H9 (cell line): Measurements from ENCODE around the gene FGF3. TPM values are rescaled to one million over a fixed set of nuclear protein-coding genes. Genes with fewer than 3 reads are reported as not detected.

ENCODE experiments used
- DNase-seq: peaks from one replicate; pipeline ENCODE4 v3.0.0-alpha.2; 2017
- H2AFZ ChIP-seq: one replicate; pipeline ENCODE4 v1.6.1; 2013; ENCODE audit warnings: mild to moderate bottlenecking, low read length, control low read depth, moderate library complexity
- H2AK5ac ChIP-seq: 2 replicates; pipeline ENCODE4 v1.6.1; 2013; ENCODE audit warnings: low read length, control low read depth, mixed read lengths; ENCODE audit not compliant: insufficient read length
- H2BK120ac ChIP-seq: one replicate; pipeline ENCODE4 v1.6.1; 2013; ENCODE audit warnings: low read depth, mild to moderate bottlenecking, low read length, control low read depth, inconsistent platforms; ENCODE audit not compliant: poor library complexity, severe bottlenecking
- H2BK12ac ChIP-seq: 2 replicates; pipeline ENCODE4 v1.6.1; 2013; ENCODE audit warnings: low read length, control low read depth, mixed read lengths, low read depth; ENCODE audit not compliant: insufficient read length
- H2BK15ac ChIP-seq: 2 replicates; pipeline ENCODE4 v1.6.1; 2013; ENCODE audit warnings: low read depth, low read length, control low read depth
- H2BK20ac ChIP-seq: one replicate; pipeline ENCODE4 v1.6.1; 2013; ENCODE audit warnings: low read depth, mild to moderate bottlenecking, low read length, control low read depth, inconsistent platforms; ENCODE audit not compliant: poor library complexity, severe bottlenecking
- H2BK5ac ChIP-seq: 2 replicates; pipeline ENCODE4 v1.6.1; 2013; ENCODE audit warnings: low read length, control low read depth, mixed read lengths; ENCODE audit not compliant: insufficient read length
- H3K14ac ChIP-seq: 2 replicates; pipeline ENCODE4 v1.6.1; 2013; ENCODE audit warnings: low read length, control low read depth; ENCODE audit not compliant: insufficient read depth
- H3K18ac ChIP-seq: 2 replicates; pipeline ENCODE4 v1.6.1; 2013; ENCODE audit warnings: low read depth, mild to moderate bottlenecking, mixed read lengths, low read length, control low read depth; ENCODE audit not compliant: insufficient read length
- H3K23ac ChIP-seq: 2 replicates; pipeline ENCODE4 v1.6.1; 2013; ENCODE audit warnings: low read length, control low read depth, mixed read lengths, low read depth; ENCODE audit not compliant: insufficient read length
- H3K23me2 ChIP-seq: 2 replicates; pipeline ENCODE4 v1.6.1; 2013; ENCODE audit warnings: low read depth, mild to moderate bottlenecking, mixed read lengths, low read length, control low read depth; ENCODE audit not compliant: insufficient read length, poor library complexity, severe bottlenecking
- H3K27ac ChIP-seq: 2 replicates; pipeline ENCODE4 v1.5.1; 2013; ENCODE audit warnings: low read length, control low read depth, mixed read lengths, low read depth; ENCODE audit not compliant: insufficient read length
- H3K27me3 ChIP-seq: 2 replicates; pipeline ENCODE4 v1.6.1; 2013; ENCODE audit warnings: low read length, control low read depth, inconsistent platforms; ENCODE audit not compliant: insufficient read depth
- H3K4ac ChIP-seq: 2 replicates; pipeline ENCODE4 v1.6.1; 2013; ENCODE audit warnings: low read depth, mild to moderate bottlenecking, control low read depth, inconsistent platforms, low read length, moderate library complexity
- H3K4me1 ChIP-seq: 2 replicates; pipeline ENCODE4 v1.6.1; 2013; ENCODE audit warnings: low read length, control low read depth, inconsistent platforms; ENCODE audit not compliant: insufficient read depth
- H3K4me2 ChIP-seq: 2 replicates; pipeline ENCODE4 v1.6.1; 2013; ENCODE audit warnings: low read length, control low read depth, mixed read lengths; ENCODE audit not compliant: insufficient read length, insufficient read depth
- H3K56ac ChIP-seq: 2 replicates; pipeline ENCODE4 v1.6.1; 2013; ENCODE audit warnings: low read depth, mild to moderate bottlenecking, mixed read lengths, low read length, control low read depth; ENCODE audit not compliant: insufficient read length
- H3K79me1 ChIP-seq: 2 replicates; pipeline ENCODE4 v1.6.1; 2013; ENCODE audit warnings: low read depth, mild to moderate bottlenecking, moderate library complexity, low read length, control low read depth, inconsistent platforms; ENCODE audit not compliant: insufficient read depth, poor library complexity, severe bottlenecking
- H3K79me2 ChIP-seq: 2 replicates; pipeline ENCODE4 v1.6.1; 2013; ENCODE audit warnings: low read length, control low read depth, inconsistent platforms; ENCODE audit not compliant: insufficient read depth
- H3K9ac ChIP-seq: 2 replicates; pipeline ENCODE4 v1.6.1; 2013; ENCODE audit warnings: low read length, control low read depth, mixed read lengths; ENCODE audit not compliant: insufficient read length; ENCODE audit errors: extremely low read depth
- H3K9me3 ChIP-seq: one replicate; pipeline ENCODE4 v1.6.1; 2013; ENCODE audit warnings: low read depth, low read length, inconsistent platforms; ENCODE audit not compliant: control insufficient read depth
- H3T11ph ChIP-seq: one replicate; pipeline ENCODE4 v1.6.1; 2013; ENCODE audit warnings: mild to moderate bottlenecking, low read length, control low read depth, inconsistent platforms
- H4K20me1 ChIP-seq: one replicate; pipeline ENCODE4 v1.6.1; 2013; ENCODE audit not compliant: control insufficient read depth, insufficient read length, insufficient read depth
- H4K5ac ChIP-seq: 2 replicates; pipeline ENCODE4 v1.6.1; 2013; ENCODE audit warnings: low read depth, mild to moderate bottlenecking, mixed read lengths, low read length, control low read depth; ENCODE audit not compliant: insufficient read length
- H4K8ac ChIP-seq: replicated peaks from 2 replicates; pipeline ENCODE4 v1.6.1; 2013; ENCODE audit warnings: low read length, control low read depth, mixed read lengths, low read depth; ENCODE audit not compliant: insufficient read length
- H4K91ac ChIP-seq: 2 replicates; pipeline ENCODE4 v1.6.1; 2013; ENCODE audit warnings: low read depth, mild to moderate bottlenecking, moderate library complexity, mixed read lengths, low read length, control low read depth; ENCODE audit not compliant: insufficient read length
- H3K27ac Mint-ChIP-seq, 3 experiments: 2 replicates in 2 of 3; 3 replicates in 1 of 3; pipeline ENCODE4 v1.8.0; 2020 to 2021; ENCODE audit warnings: mixed read lengths in 3 of 3, mild to moderate bottlenecking in 1 of 3, moderate library complexity in 1 of 3
- H3K27me3 Mint-ChIP-seq: 2 replicates; pipeline ENCODE4 v1.8.0; 2021; ENCODE audit warnings: low read depth, mild to moderate bottlenecking, moderate library complexity, mixed read lengths
- H3K36me3 Mint-ChIP-seq, 3 experiments: 2 replicates in 2 of 3; 3 replicates in 1 of 3; pipeline ENCODE4 v1.8.0; 2020 to 2021; ENCODE audit warnings: low read depth in 3 of 3, mixed read lengths in 3 of 3; ENCODE audit not compliant: insufficient read depth in 1 of 3
- H3K4me1 Mint-ChIP-seq, 2 experiments: 2 replicates each; pipeline ENCODE4 v1.8.0; 2020; ENCODE audit warnings: mixed read lengths in 2 of 2
- H3K4me3 Mint-ChIP-seq, 2 experiments: 2 replicates in 1 of 2; 3 replicates in 1 of 2; pipeline ENCODE4 v1.8.0; 2020 to 2021; ENCODE audit warnings: mild to moderate bottlenecking in 2 of 2, mixed read lengths in 2 of 2, moderate library complexity in 1 of 2
- H3K9me3 Mint-ChIP-seq, 2 experiments: 2 replicates in 1 of 2; 3 replicates in 1 of 2; pipeline ENCODE4 v1.8.0; 2020; ENCODE audit warnings: mild to moderate bottlenecking in 2 of 2, mixed read lengths in 2 of 2, moderate library complexity in 1 of 2
- total RNA-seq: library from RNA; stranded (reverse); gene quantifications from 2 replicates; pipeline ENCODE4 v1.2.1, GENCODE V29; 2021
- TF ChIP-seq, protein P1 (sequence below): fragments of 200-600 bp; sonication (generic); conservative IDR thresholded peaks from 3 replicates; pipeline ENCODE4 v1.8.0; 2021; ENCODE audit warnings: antibody characterized with exemption, mild to moderate bottlenecking

FGF3 gene
- total RNA-seq, 1 experiment from 2014 or later: not detected

DNA sequence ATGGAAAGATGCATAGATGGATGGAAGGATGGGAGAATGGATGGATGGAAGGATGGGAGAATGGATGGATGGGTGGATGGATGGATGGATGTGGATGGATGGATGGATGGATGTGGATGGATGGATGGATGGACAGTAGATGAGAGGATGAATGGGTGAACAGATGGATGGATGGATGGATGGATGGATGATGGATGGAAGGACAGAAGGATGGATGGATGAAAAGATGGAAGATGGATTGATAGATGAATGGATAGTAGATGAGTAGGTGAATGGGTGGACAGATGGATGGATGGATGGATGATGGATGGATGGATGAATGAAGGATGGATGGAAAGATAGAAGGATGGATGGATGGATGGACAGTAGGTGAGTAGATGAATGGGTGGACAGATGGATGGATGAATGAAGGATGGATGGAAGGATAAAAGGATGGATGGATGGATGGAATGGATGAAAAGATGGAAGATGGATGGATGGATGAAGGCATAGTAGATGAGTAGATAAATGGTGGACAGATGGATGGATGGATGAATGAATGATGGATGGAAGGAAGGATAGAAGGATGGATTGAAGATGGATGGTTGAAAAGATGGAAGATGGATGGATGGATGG lies 15.5 kb downstream of the FGF3 start:
- no peak overlapping the region for H3K56ac ChIP-seq
- no peak overlapping the region for H3T11ph ChIP-seq
- no peak overlapping the region for H2BK120ac ChIP-seq
- Mint-ChIP-seq H3K4me1 (peaks cover 3 to 6% of the 10 kb centered on the region in 2 experiments), H3K36me3 (peaks cover 0 to 5% (median 1%) of the 10 kb centered on the region in 3 experiments; a peak in 3 of 7 replicates), H3K27ac (no peak overlapping the region), H3K9me3 (peaks cover 3 to 6% of the 10 kb centered on the region in 2 experiments; a peak in 3 of 5 replicates), H3K27me3 (peaks cover 29% of the 10 kb centered on the region), H3K4me3 (no peak overlapping the region)
- no peaks in the 10 kb centered on the region for H4K20me1 ChIP-seq
- H3K9me3 ChIP-seq: no peaks in the 10 kb centered on the region
- no peak overlapping the region for H2BK15ac ChIP-seq
- no peak overlapping the region for H2AFZ ChIP-seq
- H4K8ac ChIP-seq: no peak overlapping the region
- no peaks in the 10 kb centered on the region; the same call in 1 of the 2 replicates for H3K27me3 ChIP-seq
- H2BK12ac ChIP-seq: no peak overlapping the region
- H3K4me2 ChIP-seq: no peak overlapping the region
- no peak overlapping the region for H2AK5ac ChIP-seq
- H3K23me2 ChIP-seq: peaks cover 3% of the 10 kb centered on the region
- H3K4ac ChIP-seq: no peak overlapping the region
- H3K27ac ChIP-seq: no peak overlapping the region
- TF ChIP-seq, protein P1, sequence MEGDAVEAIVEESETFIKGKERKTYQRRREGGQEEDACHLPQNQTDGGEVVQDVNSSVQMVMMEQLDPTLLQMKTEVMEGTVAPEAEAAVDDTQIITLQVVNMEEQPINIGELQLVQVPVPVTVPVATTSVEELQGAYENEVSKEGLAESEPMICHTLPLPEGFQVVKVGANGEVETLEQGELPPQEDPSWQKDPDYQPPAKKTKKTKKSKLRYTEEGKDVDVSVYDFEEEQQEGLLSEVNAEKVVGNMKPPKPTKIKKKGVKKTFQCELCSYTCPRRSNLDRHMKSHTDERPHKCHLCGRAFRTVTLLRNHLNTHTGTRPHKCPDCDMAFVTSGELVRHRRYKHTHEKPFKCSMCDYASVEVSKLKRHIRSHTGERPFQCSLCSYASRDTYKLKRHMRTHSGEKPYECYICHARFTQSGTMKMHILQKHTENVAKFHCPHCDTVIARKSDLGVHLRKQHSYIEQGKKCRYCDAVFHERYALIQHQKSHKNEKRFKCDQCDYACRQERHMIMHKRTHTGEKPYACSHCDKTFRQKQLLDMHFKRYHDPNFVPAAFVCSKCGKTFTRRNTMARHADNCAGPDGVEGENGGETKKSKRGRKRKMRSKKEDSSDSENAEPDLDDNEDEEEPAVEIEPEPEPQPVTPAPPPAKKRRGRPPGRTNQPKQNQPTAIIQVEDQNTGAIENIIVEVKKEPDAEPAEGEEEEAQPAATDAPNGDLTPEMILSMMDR: no peak
- no peaks in the 10 kb centered on the region for H3K4me1 ChIP-seq
- H3K23ac ChIP-seq: no peak overlapping the region
- no peak overlapping the region for H3K9ac ChIP-seq
- H4K5ac ChIP-seq: no peak overlapping the region
- H3K79me1 ChIP-seq: no peaks in the 10 kb centered on the region
- no peaks in the 10 kb centered on the region for H3K79me2 ChIP-seq
- H3K18ac ChIP-seq: no peak overlapping the region
- no peak overlapping the region for H4K91ac ChIP-seq
- H2BK5ac ChIP-seq: no peak overlapping the region
- no peak for DNase-seq
- H3K14ac ChIP-seq: no peak overlapping the region
- no peak overlapping the region for H2BK20ac ChIP-seq
